HepG2 (cell line): Measurements from ENCODE around the gene PRKAG3. TPM values are rescaled to one million over a fixed set of nuclear protein-coding genes. Genes with fewer than 3 reads are reported as not detected.
A peak's percentile ranks its signal among the peaks of the same experiment; 100 is the strongest.
"Not testable (repeated sequence)": the region's sequence is repeated elsewhere in the genome, so short reads cannot be mapped to it uniquely, and the experiment has no call there.

ENCODE experiments used
- ATAC-seq: fragments of 200-7000 bp; cut with Tn5 transposase; 3 replicates; pipeline ENCODE4 v1.9.1; 2020; ENCODE audit warnings: mild to moderate bottlenecking, moderate library complexity
- BruUV-seq: library from RNA; stranded (reverse); fragments of 400-500 nt; replicated peaks from 2 replicates; lab custom pipeline; 2021; lab: Mats Ljungman, UMichigan
- CTCF ChIA-PET: fragments of 300-600 bp; formaldehyde crosslinking; extraction: SDS; loops from one replicate; lab custom pipeline; 2021; ENCODE audit warnings: low total read pairs, inconsistent platforms, low intra/inter-chr PET ratio; lab: Yijun Ruan, JAX
- POLR2A ChIA-PET: fragments of 350-600 bp; sonication (Branson Sonifier 250); formaldehyde crosslinking; loops from one replicate; lab custom pipeline; 2020; ENCODE audit warnings: antibody characterized with exemption, inconsistent platforms; lab: Yijun Ruan, JAX
- DNase-seq: peaks from one replicate; pipeline ENCODE4 v3.0.0-alpha.2; 2015; ENCODE audit warnings: low spot score
- FAIRE-seq: peaks from 3 replicates; lab custom pipeline; 2011; peaks lifted over from hg19 to GRCh38; lab: Jason Lieb, UNC
- H2AFZ ChIP-seq: one replicate; pipeline ENCODE4 v1.6.1; 2011; ENCODE audit warnings: low read length, inconsistent platforms
- H3K27ac ChIP-seq: fragments of 300-600 bp; 3 replicates; pipeline ENCODE4 v1.8.0; 2011; ENCODE audit warnings: mixed run types, mild to moderate bottlenecking, mixed read lengths, low read length, inconsistent platforms; ENCODE audit not compliant: insufficient read depth; ENCODE audit errors: extremely low read length
- H3K27me3 ChIP-seq, 2 experiments: fragments of 200-600 bp in 1 of 2; 2 replicates in 1 of 2; 3 replicates in 1 of 2; pipeline versions ENCODE4 v1.6.0 to v1.8.0; 2011; ENCODE audit warnings: low read length in 2 of 2, mild to moderate bottlenecking in 2 of 2, moderate library complexity in 2 of 2, inconsistent platforms in 1 of 2; ENCODE audit not compliant: insufficient read depth in 2 of 2, control insufficient read depth in 1 of 2
- H3K36me3 ChIP-seq, 2 experiments: fragments of 200-600 bp in 1 of 2; replicated peaks in 1 of 2; 2 replicates in 1 of 2; 3 replicates in 1 of 2; pipeline versions ENCODE4 v1.5.1 to v1.8.0; 2011; ENCODE audit warnings: low read length in 2 of 2, inconsistent platforms in 1 of 2; ENCODE audit not compliant: insufficient read depth in 2 of 2, control insufficient read depth in 1 of 2
- H3K4me1 ChIP-seq: 2 replicates; pipeline ENCODE4 v1.5.1; 2012; ENCODE audit warnings: low read length, inconsistent platforms; ENCODE audit not compliant: insufficient read depth
- H3K4me2 ChIP-seq: 2 replicates; pipeline ENCODE4 v1.6.0; 2011; ENCODE audit warnings: low read depth, low read length, inconsistent platforms
- H3K4me3 ChIP-seq, 3 experiments: fragments of 200-600 bp in 1 of 3; sonication (generic), shearing (Covaris generic) in 1 of 3; replicated peaks in 1 of 3; 2 replicates each; pipeline ENCODE4 v1.5.1; 2011 to 2016; ENCODE audit warnings: low read length in 3 of 3, inconsistent platforms in 2 of 3, low read depth in 2 of 3, mild to moderate bottlenecking in 2 of 3, control low read depth in 1 of 3, mixed read lengths in 1 of 3; ENCODE audit not compliant: insufficient read depth in 1 of 3
- H3K79me2 ChIP-seq: one replicate; pipeline ENCODE4 v1.6.1; 2011; ENCODE audit warnings: low read length, inconsistent platforms; ENCODE audit not compliant: insufficient read depth
- H3K9ac ChIP-seq: 2 replicates; pipeline ENCODE4 v1.6.0; 2011; ENCODE audit warnings: mild to moderate bottlenecking, low read depth, low read length, inconsistent platforms; ENCODE audit not compliant: insufficient read depth
- H3K9me3 ChIP-seq: 2 replicates; pipeline ENCODE4 v1.5.1; 2012; ENCODE audit warnings: mild to moderate bottlenecking, low read length
- H4K20me1 ChIP-seq: 2 replicates; pipeline ENCODE4 v1.6.0; 2011; ENCODE audit warnings: inconsistent platforms, mild to moderate bottlenecking, low read length, moderate library complexity; ENCODE audit not compliant: insufficient read depth
- FOXA1 ChIP-seq, 2 experiments: fragments of 450-650 bp in 1 of 2; sonication (generic) in 1 of 2; formaldehyde crosslinking in 1 of 2; IDR thresholded peaks; 2 replicates each; pipeline versions ENCODE4 v1.4.0 to v1.6.1; 2016 to 2020; ENCODE audit warnings: missing genetic modification reagents in 1 of 2
- HOXA3 ChIP-seq: sonication (generic); formaldehyde crosslinking; IDR thresholded peaks from 2 replicates; pipeline ENCODE4 v1.5.0; 2020; ENCODE audit warnings: missing genetic modification reagents
- POGZ ChIP-seq: sonication (generic); formaldehyde crosslinking; IDR thresholded peaks from 2 replicates; pipeline ENCODE4 v1.4.0; 2020; ENCODE audit warnings: mild to moderate bottlenecking, missing genetic modification reagents
- RARA ChIP-seq: IDR thresholded peaks from 2 replicates; pipeline ENCODE4 v1.6.1; 2016; ENCODE audit warnings: missing genetic modification reagents, missing compliant biosample characterization
- RXRA ChIP-seq: sonication (generic); formaldehyde crosslinking; IDR thresholded peaks from 2 replicates; pipeline ENCODE4 v1.5.1; 2020; ENCODE audit warnings: missing genetic modification reagents
- ZBTB33 ChIP-seq: sonication (generic); formaldehyde crosslinking; IDR thresholded peaks from 2 replicates; pipeline ENCODE4 v1.4.0; 2020; ENCODE audit warnings: missing genetic modification reagents
- ZFX ChIP-seq: sonication (generic); formaldehyde crosslinking; IDR thresholded peaks from 2 replicates; pipeline ENCODE4 v1.4.0; 2020; ENCODE audit warnings: mild to moderate bottlenecking, low read depth, missing genetic modification reagents, moderate library complexity
- ZNF281 ChIP-seq: sonication (generic); formaldehyde crosslinking; IDR thresholded peaks from 2 replicates; pipeline ENCODE4 v1.4.0; 2020; ENCODE audit warnings: missing genetic modification reagents, borderline replicate concordance
- ZNF687 ChIP-seq: sonication (generic); formaldehyde crosslinking; IDR thresholded peaks from 2 replicates; pipeline ENCODE4 v1.5.1; 2020; ENCODE audit warnings: mild to moderate bottlenecking, missing genetic modification reagents, moderate library complexity
- WGBS: methylation state at CpG from one replicate; pipeline ENCODE4 v1.1.6; 2017; ENCODE audit warnings: low lambda C conversion rate; 5-methylcytosine and 5-hydroxymethylcytosine counted together
- in situ Hi-C: cut with HindIII; loops from 2 replicates; pipeline ENCODE4 v1.10.0; 2017; ENCODE audit warnings: low pct_unique_long_range_greater_than_20kb; ENCODE audit not compliant: extremely low pct_ligation_motif_present
- intact Hi-C: fragments of 100-400 bp; cut with micrococcal nuclease; formaldehyde crosslinking; loops from one replicate; pipeline ENCODE4 v1.10.0; 2022; ENCODE audit not compliant: unreplicated experiment
- polyA plus RNA-seq, 8 experiments: library from polyadenylated mRNA; depleted of rRNA in 3 of 8; stranded (reverse) in 7 of 8; unstranded in 1 of 8; fragments of >200 nt; fragmentation: Illumina TruSeq in 4 of 8; extraction: Trizol in 4 of 8; gene quantifications; 2 replicates each; pipeline versions ENCODE4 v1.2.1 to v1.2.3, GENCODE V29; 2011 to 2016; ENCODE audit warnings: low read depth in 4 of 8, missing spikeins in 1 of 8, mixed read lengths in 1 of 8; ENCODE audit not compliant: insufficient read depth in 1 of 8
- total RNA-seq, 5 experiments: library from RNA; depleted of rRNA; stranded (reverse); fragments of >200 nt; fragmentation: Illumina TruSeq; extraction: Trizol; gene quantifications; 2 replicates each; pipeline ENCODE4 v1.2.3, GENCODE V29; 2016; ENCODE audit warnings: low read depth in 1 of 5

PRKAG3 gene
- total and polyA plus RNA-seq, 2 of the 13 experiments (the other 11 are each of a cell fraction or from before 2014, with no cell fraction given) = not detected

- WGBS = 88% methylated on average over 4 of the region's 5 CpGs
- H4K20me1 ChIP-seq, CTCF ChIA-PET: not testable (repeated sequence)
These were observed 58.8 kb downstream of the PRKAG3 start for GRCh38 chr2:218772759-218773158.

More at GRCh38 chr2:218772759-218773158, 58.8 kb downstream of the PRKAG3 start:
- Histone ChIP-seq H3K9me3 (peaks cover 12% of the 10 kb centered on the region; the same call in 1 of the 2 replicates), H3K4me1 (peaks cover 28% of the 10 kb centered on the region)
- H3K36me3 ChIP-seq; BruUV-seq; in situ Hi-C loops; intact Hi-C loops; H3K4me3 ChIP-seq; H3K79me2 ChIP-seq; H2AFZ ChIP-seq; H3K4me2 ChIP-seq; DNase-seq; H3K27ac ChIP-seq; H3K27me3 ChIP-seq; FAIRE-seq; H3K9ac ChIP-seq; TF ChIP-seq FOXA1 (IDR thresholded peaks at IDR 0.05): not testable (repeated sequence)
- POLR2A ChIA-PET = interaction anchor here (1.0 to 5.8 kb wide), 3 partner anchors 9 to 24 kb away, joined by 3 to 35 read pairs (median 3); partner anchors contain the start of gene CYP27A1
- peak; percentile 32; the same call in 1 of the 3 replicates for ATAC-seq
- TF ChIP-seq FOXA1 (CRISPR knock-in tag; IDR thresholded peaks at IDR 0.05) (0 out of 2 replicates have a peak, but pooled peaks have one; percentile 24), ZFX (CRISPR knock-in tag) (peak; percentile 17; the same call in 1 of the 2 replicates), HOXA3 (CRISPR knock-in tag) (0 out of 2 replicates have a peak, but pooled peaks have one; percentile 20), RXRA (CRISPR knock-in tag) (0 out of 2 replicates have a peak, but pooled peaks have one; percentile 53), ZNF687 (peak; percentile 30), RARA (peak; percentile 10; the same call in 1 of the 2 replicates), POGZ (CRISPR knock-in tag) (peak; percentile 30; the same call in 1 of the 2 replicates), ZNF281 (CRISPR knock-in tag) (peak; percentile 20; the same call in 1 of the 2 replicates), ZBTB33 (CRISPR knock-in tag) (peak; percentile 90)
